HG03139 (cell line): Measurements from ENCODE around the gene PRRC2B.
"Not testable (repeated sequence)": the region's sequence is repeated elsewhere in the genome, so short reads cannot be mapped to it uniquely, and the experiment has no call there.

ENCODE experiments used
- ATAC-seq: cut with Tn5 transposase; IDR thresholded peaks from one replicate; pipeline ENCODE4 v1.9.1; 2021; ENCODE audit not compliant: unreplicated experiment

The PRRC2B gene

DNA sequence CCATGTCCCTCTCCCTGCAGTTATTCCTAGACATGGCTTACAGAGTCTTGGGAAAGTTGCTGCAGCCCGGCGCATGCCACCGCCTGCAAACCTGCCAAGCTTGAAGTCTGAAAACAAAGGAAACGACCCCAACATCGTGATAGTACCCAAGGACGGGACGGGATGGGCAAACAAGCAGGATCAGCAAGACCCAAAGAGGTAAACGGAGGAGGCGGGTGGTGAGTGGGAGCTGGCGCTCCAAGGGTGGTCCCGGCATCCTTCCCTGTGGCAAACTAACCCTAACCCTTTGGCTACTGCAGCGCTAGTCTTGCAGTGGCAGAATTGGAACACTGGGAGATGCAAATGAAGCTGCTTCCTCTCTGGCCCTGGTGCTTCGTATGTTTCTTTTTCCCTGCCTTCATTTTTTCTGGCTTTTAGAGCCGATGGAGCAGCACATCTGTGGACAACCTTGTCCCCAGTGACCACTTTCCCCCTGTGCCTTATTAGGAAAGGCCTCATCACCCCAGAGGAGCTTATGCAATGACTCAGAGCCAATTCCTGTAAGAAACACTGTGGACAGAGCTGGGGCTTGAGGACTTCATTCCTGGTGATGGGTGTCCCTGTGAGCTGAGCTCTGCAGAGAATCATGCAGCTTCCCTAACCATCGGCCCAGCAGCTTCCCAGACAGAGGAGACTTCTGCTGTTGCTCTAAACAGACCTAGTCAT, 38.9 kb downstream of the PRRC2B start:
- no peak for ATAC-seq

GRCh38 chr9:131433302-131433854, 39.5 kb downstream of the PRRC2B start:
- ATAC-seq = no peak

- ATAC-seq = no peak
These were observed 40.8 kb downstream of the PRRC2B start for GRCh38 chr9:131434673-131435072.

DNA sequence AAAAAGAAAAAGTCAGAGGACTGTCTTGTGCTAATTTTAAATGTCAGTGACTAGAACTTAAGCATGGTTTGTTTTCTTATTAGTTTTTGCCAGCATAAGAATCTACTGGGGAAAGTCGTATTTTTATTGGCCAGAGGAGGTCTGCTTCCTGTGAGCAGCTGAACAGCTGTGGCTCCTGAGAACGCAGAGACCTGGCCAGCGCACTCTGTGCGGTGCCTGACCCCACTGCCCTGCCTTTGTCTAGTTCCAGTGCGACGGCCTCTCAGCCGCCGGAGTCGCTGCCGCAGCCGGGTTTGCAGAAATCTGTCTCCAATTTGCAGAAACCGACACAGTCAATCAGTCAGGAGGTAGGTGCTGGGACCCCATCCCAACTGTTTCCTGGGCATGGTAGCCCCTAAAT, 42.5 kb downstream of the PRRC2B start:
- ATAC-seq = no peak

GRCh38 chr9:131436865-131437271, 43.0 kb downstream of the PRRC2B start:
- no peak for ATAC-seq

- no peak for ATAC-seq
These were observed 44.3 kb downstream of the PRRC2B start for GRCh38 chr9:131438190-131438589.

- no peak for ATAC-seq
These were observed 45.3 kb downstream of the PRRC2B start for GRCh38 chr9:131439224-131439623.

DNA sequence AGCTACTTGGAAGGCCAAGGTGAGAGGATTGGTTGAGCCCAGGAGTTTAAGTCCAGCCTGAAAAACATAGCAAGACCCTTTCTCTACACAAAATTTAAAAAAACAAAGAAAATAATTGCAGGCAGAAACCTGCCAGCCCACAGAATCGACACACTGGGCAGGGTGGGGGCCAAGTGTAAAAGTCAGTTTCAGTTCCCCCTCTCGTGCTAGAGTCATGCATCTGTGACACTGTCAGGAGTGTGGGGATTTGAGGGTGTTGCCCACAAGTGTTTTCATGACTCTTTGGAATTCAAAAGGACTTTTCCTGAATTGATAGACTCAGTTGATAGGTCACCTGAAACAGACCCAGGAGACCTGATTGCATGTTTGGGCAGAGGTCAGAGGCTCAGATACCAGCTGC, 47.6 kb downstream of the PRRC2B start:
- ATAC-seq = no peak

GRCh38 chr9:131442351-131442750, 48.5 kb downstream of the PRRC2B start:
- no peak for ATAC-seq

DNA sequence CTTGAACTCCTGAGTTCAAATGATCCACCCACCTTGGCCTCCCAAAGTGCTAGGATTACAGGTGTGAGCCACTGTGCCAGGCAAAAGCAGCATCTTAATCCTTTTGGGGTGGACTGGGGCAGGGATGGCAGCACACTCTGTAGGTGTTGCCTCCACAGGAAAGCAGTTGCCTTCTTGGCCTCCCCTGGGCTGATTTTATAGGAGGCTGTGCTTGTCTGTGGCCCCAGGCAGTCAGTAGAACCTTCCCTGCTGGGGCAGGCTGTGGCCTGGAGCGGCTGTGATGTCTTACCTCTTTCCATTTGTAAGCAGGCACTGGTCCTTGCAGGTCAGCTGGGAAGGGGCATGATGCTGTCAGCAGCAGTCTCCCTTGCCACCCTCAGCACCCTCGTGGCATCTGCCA, 49.8 kb downstream of the PRRC2B start:
- ATAC-seq = no peak

- ATAC-seq = no peak
These were observed 52.4 kb downstream of the PRRC2B start for GRCh38 chr9:131446276-131446675.

DNA sequence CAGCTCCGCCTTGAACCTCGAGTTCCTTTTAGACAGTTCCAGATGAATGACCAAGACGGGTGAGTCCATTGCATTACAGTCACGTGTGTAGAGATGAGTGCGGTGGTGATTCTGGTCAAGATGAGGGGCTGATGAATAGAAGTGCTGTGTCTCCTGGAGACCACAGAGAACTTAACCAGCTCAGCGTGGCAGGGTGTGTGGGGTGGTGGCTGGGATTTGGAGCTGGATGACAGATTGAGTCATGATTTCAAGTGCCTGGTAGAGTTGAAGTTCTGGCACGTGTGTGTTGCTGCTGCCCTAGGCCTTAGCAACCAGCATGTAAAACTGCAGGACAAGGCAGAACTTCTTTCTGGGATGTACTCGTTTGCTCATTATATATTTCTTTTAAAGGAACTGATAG, 53.3 kb downstream of the PRRC2B start:
- ATAC-seq = no peak

GRCh38 chr9:131447600-131447999, 53.7 kb downstream of the PRRC2B start:
- no peak for ATAC-seq

DNA sequence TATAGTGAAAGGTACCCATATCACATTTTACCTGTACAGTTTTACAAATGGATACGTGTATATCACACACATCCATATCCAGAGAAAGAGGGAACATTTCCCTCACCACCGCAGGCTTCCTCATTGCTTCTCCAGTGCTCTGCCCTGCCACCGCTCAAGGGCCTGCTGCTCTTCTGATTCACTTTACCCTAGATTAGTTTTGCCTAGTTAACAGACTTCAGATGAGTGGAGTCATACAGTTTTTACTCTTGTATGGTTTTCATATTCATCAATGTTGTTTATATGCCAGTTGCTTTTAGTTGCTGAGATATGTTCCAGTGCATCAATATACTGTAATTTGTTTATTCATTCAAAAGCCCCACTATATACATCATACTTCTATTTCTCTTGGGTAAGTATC, 54.9 kb downstream of the PRRC2B start:
- ATAC-seq = no peak

- no peak for ATAC-seq
These were observed 55.4 kb downstream of the PRRC2B start for GRCh38 chr9:131449276-131449675.

DNA sequence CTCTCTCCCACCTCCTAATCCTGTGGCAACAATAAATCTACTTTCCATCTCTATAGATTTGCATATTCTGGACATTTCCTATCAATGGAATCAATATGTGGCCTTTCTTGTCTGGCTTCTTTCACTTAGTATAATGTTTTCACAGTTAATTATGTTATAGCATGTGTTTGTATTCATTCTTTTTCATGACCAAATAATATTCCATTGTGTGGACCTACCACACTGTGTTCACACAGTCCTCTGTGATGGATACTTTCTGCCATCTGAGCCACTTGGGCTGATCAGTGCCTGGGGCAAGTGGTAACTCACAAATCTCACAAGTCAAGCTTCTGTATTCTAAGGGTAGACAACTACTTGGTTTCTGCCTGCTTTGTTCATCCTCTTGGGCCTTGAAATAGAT, 60.1 kb downstream of the PRRC2B start:
- no peak for ATAC-seq

DNA sequence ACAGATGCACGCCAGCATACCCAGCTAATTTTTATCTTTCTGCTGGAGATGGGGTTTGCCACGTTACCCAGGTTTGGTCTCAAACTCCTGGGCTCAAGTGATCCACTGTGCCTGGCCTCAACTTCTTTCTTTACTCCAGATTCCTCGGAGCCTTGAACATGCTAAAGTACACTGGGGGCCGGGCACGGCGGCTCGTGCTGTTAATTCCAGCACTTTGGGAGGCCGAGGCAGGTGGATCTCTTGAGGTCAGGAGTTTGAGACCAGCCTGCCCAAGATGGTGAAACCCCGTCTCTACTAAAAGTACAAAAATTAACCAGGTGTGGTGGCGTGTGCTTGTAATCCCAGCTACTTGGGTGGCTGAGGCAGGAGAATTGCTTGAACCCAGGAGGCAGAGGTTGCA, 61.8 kb downstream of the PRRC2B start:
- ATAC-seq = not testable (repeated sequence)

- ATAC-seq = no peak
These were observed 63.9 kb downstream of the PRRC2B start for GRCh38 chr9:131457746-131458145.

GRCh38 chr9:131459056-131459455, 65.2 kb downstream of the PRRC2B start:
- no peak for ATAC-seq

DNA sequence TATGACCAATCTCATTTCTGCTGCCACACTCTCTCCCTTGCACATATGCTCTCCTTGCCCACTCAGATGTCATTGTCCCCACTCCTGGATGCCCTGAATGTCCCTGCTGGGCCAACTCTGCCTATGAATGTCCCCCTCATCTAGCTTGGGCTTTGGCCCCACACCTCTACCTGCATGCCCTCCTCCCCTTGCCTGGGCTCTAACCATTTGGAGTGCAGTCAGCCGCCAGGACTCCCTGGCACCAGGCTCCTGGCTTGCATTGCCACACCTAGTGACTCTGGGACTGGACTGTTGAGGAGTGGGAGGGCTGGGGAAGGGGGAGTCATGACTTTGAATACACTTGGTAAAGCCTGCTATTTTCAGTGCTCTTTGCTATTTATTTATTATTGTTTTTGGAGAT, 67.3 kb downstream of the PRRC2B start:
- ATAC-seq = no peak

DNA sequence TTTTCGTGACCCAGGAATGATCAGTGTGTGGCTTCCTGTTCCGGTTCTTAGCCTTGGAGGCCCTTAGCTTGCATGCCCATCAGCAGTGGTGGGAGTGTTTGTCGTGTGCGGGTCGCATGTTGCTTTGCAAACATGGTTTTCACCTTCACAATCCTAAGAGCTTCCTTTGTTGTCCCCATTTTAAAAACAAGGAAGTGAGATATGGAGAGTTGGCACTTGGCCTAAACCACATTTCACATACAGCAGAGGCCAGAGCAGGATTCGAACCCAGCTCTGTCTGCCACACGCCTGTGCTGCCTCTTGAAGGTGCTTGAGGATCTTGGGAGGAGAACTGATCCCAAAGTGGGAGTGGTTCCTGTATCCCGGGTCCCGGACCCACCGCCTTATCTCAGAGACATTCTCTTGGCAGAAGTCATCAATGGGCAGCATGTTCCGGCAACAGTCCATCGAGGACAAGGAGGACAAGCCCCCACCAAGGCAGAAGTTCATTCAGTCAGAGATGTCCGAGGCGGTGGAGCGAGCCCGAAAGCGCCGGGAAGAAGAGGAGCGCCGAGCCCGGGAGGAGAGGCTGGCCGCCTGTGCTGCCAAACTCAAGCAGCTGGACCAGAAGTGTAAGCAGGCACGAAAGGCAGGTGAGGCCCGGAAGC, 70.6 kb downstream of the PRRC2B start:
- no peak for ATAC-seq

- no peak for ATAC-seq
These were observed 71.5 kb downstream of the PRRC2B start for GRCh38 chr9:131465401-131465800.
